ENCODE measurements around the gene CDC14A. TPM values are rescaled to one million over a fixed set of nuclear protein-coding genes. Genes with fewer than 3 reads are reported as not detected.

CDC14A gene
- total and polyA plus RNA-seq, 2 experiments from 2014 or later, result 7.3 to 14.5 TPM

- H3K79me2 ChIP-seq, result no peaks in the 10 kb centered on the region
- H3K36me3 ChIP-seq (replicated peaks; ENCODE audit: insufficient read depth, low read depth), result no peaks in the 10 kb centered on the region
- H3K27ac ChIP-seq, result peak overlapping the region; percentile 78
- H3K4me2 ChIP-seq, result peak overlapping the region; percentile 36
- TF ChIP-seq CTCF (IDR thresholded peaks at IDR 0.05; ENCODE audit: poor library complexity), result no peak
- no peak for TF ChIP-seq EZH2 (IDR thresholded peaks at IDR 0.05; ENCODE audit: borderline replicate concordance)
- TF ChIP-seq EZH2phosphoT487 (IDR thresholded peaks at IDR 0.05; ENCODE audit: low read depth, severe bottlenecking, unreplicated experiment), result no peak
- peak; percentile 29 for DNase-seq (ENCODE audit: low spot score)
- H3K4me1 ChIP-seq (ENCODE audit: insufficient read depth), result peaks cover 18% of the 10 kb centered on the region
- H4K20me1 ChIP-seq (ENCODE audit: insufficient read depth, poor library complexity, severe bottlenecking), result no peaks in the 10 kb centered on the region
- 71% methylated on average over 2 of the region's 2 CpGs for WGBS (ENCODE audit: low lambda C conversion rate, missing lambda C conversion rate)
- no peak overlapping the region for H2AFZ ChIP-seq
- H3K27me3 ChIP-seq, result no peaks in the 10 kb centered on the region
- no peak overlapping the region for H3K4me3 ChIP-seq
- no peaks in the 10 kb centered on the region for H3K9me2 ChIP-seq (replicated peaks; ENCODE audit: insufficient read depth)
- no peaks in the 10 kb centered on the region for H3K9me3 ChIP-seq (ENCODE audit: low read depth)
Measured at GRCh38 chr1:100320311-100321099, 31.8 kb upstream of the CDC14A start.

- TF ChIP-seq EZH2 (IDR thresholded peaks at IDR 0.05; ENCODE audit: borderline replicate concordance), result no peak
- no peak for TF ChIP-seq CTCF (IDR thresholded peaks at IDR 0.05; ENCODE audit: poor library complexity)
- no peak for TF ChIP-seq EZH2phosphoT487 (IDR thresholded peaks at IDR 0.05; ENCODE audit: low read depth, severe bottlenecking, unreplicated experiment)
- H3K36me3 ChIP-seq (replicated peaks; ENCODE audit: insufficient read depth, low read depth), result no peaks in the 10 kb centered on the region
- peaks cover 18% of the 10 kb centered on the region for H3K4me1 ChIP-seq (ENCODE audit: insufficient read depth)
- H3K9me3 ChIP-seq (ENCODE audit: low read depth), result no peaks in the 10 kb centered on the region
- no peak overlapping the region for H3K4me3 ChIP-seq
- H3K9me2 ChIP-seq (replicated peaks; ENCODE audit: insufficient read depth), result no peaks in the 10 kb centered on the region
- H2AFZ ChIP-seq, result no peak overlapping the region
- no peak for DNase-seq (ENCODE audit: low spot score)
- H3K27me3 ChIP-seq, result no peaks in the 10 kb centered on the region
- no peaks in the 10 kb centered on the region for H3K79me2 ChIP-seq
- peak overlapping the region; percentile 78 for H3K27ac ChIP-seq
- peak overlapping the region; percentile 20 for H3K4me2 ChIP-seq
- no peaks in the 10 kb centered on the region for H4K20me1 ChIP-seq (ENCODE audit: insufficient read depth, poor library complexity, severe bottlenecking)
- WGBS (ENCODE audit: low lambda C conversion rate, missing lambda C conversion rate), result 94% methylated on average over 7 of the region's 7 CpGs
Measured at GRCh38 chr1:100321100-100321493, 31.2 kb upstream of the CDC14A start.

GRCh38 chr1:100321506-100321905 lies 30.8 kb upstream of the CDC14A start:
- peaks cover 18% of the 10 kb centered on the region for H3K4me1 ChIP-seq (ENCODE audit: insufficient read depth)
- DNase-seq (ENCODE audit: low spot score), result no peak
- peak overlapping the region; percentile 78 for H3K27ac ChIP-seq
- TF ChIP-seq EZH2phosphoT487 (IDR thresholded peaks at IDR 0.05; ENCODE audit: low read depth, severe bottlenecking, unreplicated experiment) (no peak), EZH2 (IDR thresholded peaks at IDR 0.05; ENCODE audit: borderline replicate concordance) (no peak), CTCF (IDR thresholded peaks at IDR 0.05; ENCODE audit: poor library complexity) (no peak)
- H2AFZ ChIP-seq, result no peak overlapping the region
- no peaks in the 10 kb centered on the region for H3K9me2 ChIP-seq (replicated peaks; ENCODE audit: insufficient read depth)
- H3K9me3 ChIP-seq (ENCODE audit: low read depth), result no peaks in the 10 kb centered on the region
- no peaks in the 10 kb centered on the region for H3K36me3 ChIP-seq (replicated peaks; ENCODE audit: insufficient read depth, low read depth)
- H3K79me2 ChIP-seq, result no peaks in the 10 kb centered on the region
- no peaks in the 10 kb centered on the region for H3K27me3 ChIP-seq
- H4K20me1 ChIP-seq (ENCODE audit: insufficient read depth, poor library complexity, severe bottlenecking), result no peaks in the 10 kb centered on the region
- 83% methylated on average over 8 of the region's 8 CpGs for WGBS (ENCODE audit: low lambda C conversion rate, missing lambda C conversion rate)
- H3K4me3 ChIP-seq, result no peak overlapping the region
- no peak overlapping the region for H3K4me2 ChIP-seq

Data from hepatocyte (in vitro differentiated cells).